PC-3 (cell line): ENCODE data around the gene CELF2. TPM values are rescaled to one million over a fixed set of nuclear protein-coding genes. Genes with fewer than 3 reads are reported as not detected.

Experiments used
- ATAC-seq: fragments of 200-7000 bp; cut with Tn5 transposase; 2 replicates; pipeline ENCODE4 v1.9.1; 2020; ENCODE audit warnings: mild to moderate bottlenecking, moderate library complexity
- BruUV-seq: library from RNA; stranded (reverse); fragments of 400-500 nt; replicated peaks from 2 replicates; lab custom pipeline; 2021; lab: Mats Ljungman, UMichigan
- CTCF ChIA-PET: fragments of 300-600 bp; sonication (Branson Sonifier 250); formaldehyde crosslinking; loops from one replicate; lab custom pipeline; 2022; ENCODE audit warnings: antibody characterized with exemption; lab: Charles Lee
- POLR2A ChIA-PET: fragments of 300-600 bp; sonication (Branson Sonifier 250); formaldehyde crosslinking; loops from one replicate; lab custom pipeline; 2022; ENCODE audit warnings: antibody characterized with exemption; ENCODE audit not compliant: unreplicated experiment; lab: Charles Lee
- DNase-seq: peaks from one replicate; pipeline ENCODE4 v3.0.0-alpha.2; 2015
- H2AFZ ChIP-seq: fragments of 300-600 bp; sonication (generic); 2 replicates; pipeline ENCODE4 v1.6.0; 2016; ENCODE audit warnings: antibody characterized with exemption, low read length
- H3F3A ChIP-seq: fragments of 300-600 bp; sonication (generic); one replicate; pipeline ENCODE4 v1.6.0; 2017; ENCODE audit warnings: antibody characterized with exemption, low read length, control low read depth, mild to moderate bottlenecking; ENCODE audit not compliant: unreplicated experiment
- H3K27ac ChIP-seq: fragments of 300-600 bp; sonication (generic); 2 replicates; pipeline ENCODE4 v1.5.1; 2016; ENCODE audit warnings: mild to moderate bottlenecking, low read length
- H3K27me3 ChIP-seq: fragments of 300-600 bp; sonication (generic); 2 replicates; pipeline ENCODE4 v1.6.1; 2016; ENCODE audit warnings: low read length, mixed read lengths
- H3K36me3 ChIP-seq: fragments of 300-600 bp; sonication (generic); 2 replicates; pipeline ENCODE4 v1.6.1; 2016; ENCODE audit warnings: low read depth, mixed run types, low read length, mixed read lengths
- H3K4me1 ChIP-seq: fragments of 300-600 bp; sonication (generic); 2 replicates; pipeline ENCODE4 v1.5.1; 2016; ENCODE audit warnings: low read length; ENCODE audit not compliant: insufficient read depth
- H3K4me2 ChIP-seq: fragments of 300-600 bp; sonication (generic); 2 replicates; pipeline ENCODE4 v1.6.0; 2016; ENCODE audit warnings: low read length
- H3K4me3 ChIP-seq: fragments of 300-600 bp; sonication (generic); 2 replicates; pipeline ENCODE4 v1.5.1; 2016; ENCODE audit warnings: mild to moderate bottlenecking, low read length, mixed read lengths
- H3K79me2 ChIP-seq: fragments of 300-600 bp; sonication (generic); 2 replicates; pipeline ENCODE4 v1.6.1; 2017; ENCODE audit warnings: low read length, mixed read lengths
- H3K9ac ChIP-seq: fragments of 300-600 bp; sonication (generic); 2 replicates; pipeline ENCODE4 v1.6.0; 2016; ENCODE audit warnings: mild to moderate bottlenecking, low read length
- H3K9me2 ChIP-seq: fragments of 300-600 bp; sonication (generic); replicated peaks from 2 replicates; pipeline ENCODE4 v1.6.1; 2016; ENCODE audit warnings: mixed run types, low read length, mixed read lengths
- H3K9me3 ChIP-seq: fragments of 300-600 bp; sonication (generic); 2 replicates; pipeline ENCODE4 v1.6.1; 2016; ENCODE audit warnings: low read length, mixed read lengths
- H4K20me1 ChIP-seq: fragments of 300-600 bp; sonication (generic); 2 replicates; pipeline ENCODE4 v1.6.1; 2016; ENCODE audit warnings: low read length, mixed read lengths
- EZH2 ChIP-seq: fragments of 300-600 bp; sonication (generic); IDR thresholded peaks from one replicate; pipeline ENCODE4 v1.6.1; 2017; ENCODE audit warnings: antibody characterized with exemption, mild to moderate bottlenecking, low read length; ENCODE audit not compliant: unreplicated experiment
- EZH2phosphoT487 ChIP-seq: fragments of 300-600 bp; sonication (generic); IDR thresholded peaks from 2 replicates; pipeline ENCODE4 v1.6.1; 2018; ENCODE audit warnings: mild to moderate bottlenecking, antibody characterized with exemption, low read length, borderline replicate concordance
- intact Hi-C: fragments of 100-400 bp; cut with micrococcal nuclease; formaldehyde crosslinking; loops from 2 replicates; pipeline ENCODE4 v1.9.0; 2023
- total RNA-seq: library from RNA; depleted of rRNA; stranded (reverse); fragments of >200 nt; gene quantifications from 2 replicates; pipeline ENCODE4 v1.2.3, GENCODE V29; 2014
- TF ChIP-seq, protein P1 (sequence below): fragments of 300-600 bp; sonication (generic); conservative IDR thresholded peaks from 2 replicates; pipeline ENCODE4 v1.5.1; 2017; ENCODE audit warnings: antibody characterized with exemption, low read depth, mild to moderate bottlenecking, low read length

The CELF2 gene
- total RNA-seq, 1 experiment from 2014 or later, result not detected

DNA sequence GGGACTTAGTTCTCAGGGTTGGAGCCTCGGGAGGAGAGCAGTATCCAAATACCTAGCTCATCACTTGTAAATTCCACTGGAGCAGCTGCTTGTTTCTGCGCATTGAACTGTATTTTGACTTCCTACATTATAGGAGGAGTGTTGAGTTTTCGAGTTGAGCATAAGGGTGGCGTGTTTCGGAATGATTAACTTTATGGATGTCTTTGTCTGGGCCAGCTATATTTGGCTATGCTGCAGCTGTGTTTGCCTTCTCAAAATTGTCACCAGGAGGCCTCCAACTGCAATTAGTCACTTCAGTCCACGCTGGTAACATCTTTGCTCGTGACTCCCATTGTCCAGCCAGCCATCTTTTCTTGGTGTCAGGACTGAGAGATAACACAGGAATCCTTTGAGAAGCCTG lies 9.1 kb downstream of the CELF2 start:
- Histone ChIP-seq H3K9me3 (no peaks in the 10 kb centered on the region), H3K4me3 (no peak overlapping the region), H2AFZ (no peak overlapping the region), H3K79me2 (no peaks in the 10 kb centered on the region), H3K9me2 (no peaks in the 10 kb centered on the region), H3K27ac (no peak overlapping the region), H3K4me1 (no peaks in the 10 kb centered on the region), H3F3A (no peaks in the 10 kb centered on the region), H3K4me2 (no peak overlapping the region), H4K20me1 (no peaks in the 10 kb centered on the region), H3K9ac (no peak overlapping the region), H3K36me3 (no peaks in the 10 kb centered on the region), H3K27me3 (0 out of 2 replicates have a peak, but pooled peaks cover 3% of the 10 kb centered on the region)
- ATAC-seq (no peak), DNase-seq (no peak)
- POLR2A ChIA-PET, result no interaction called here
- CTCF ChIA-PET, result no interaction called here
- TF ChIP-seq EZH2 (no peak), EZH2phosphoT487 (no peak)
- TF ChIP-seq, protein P1, sequence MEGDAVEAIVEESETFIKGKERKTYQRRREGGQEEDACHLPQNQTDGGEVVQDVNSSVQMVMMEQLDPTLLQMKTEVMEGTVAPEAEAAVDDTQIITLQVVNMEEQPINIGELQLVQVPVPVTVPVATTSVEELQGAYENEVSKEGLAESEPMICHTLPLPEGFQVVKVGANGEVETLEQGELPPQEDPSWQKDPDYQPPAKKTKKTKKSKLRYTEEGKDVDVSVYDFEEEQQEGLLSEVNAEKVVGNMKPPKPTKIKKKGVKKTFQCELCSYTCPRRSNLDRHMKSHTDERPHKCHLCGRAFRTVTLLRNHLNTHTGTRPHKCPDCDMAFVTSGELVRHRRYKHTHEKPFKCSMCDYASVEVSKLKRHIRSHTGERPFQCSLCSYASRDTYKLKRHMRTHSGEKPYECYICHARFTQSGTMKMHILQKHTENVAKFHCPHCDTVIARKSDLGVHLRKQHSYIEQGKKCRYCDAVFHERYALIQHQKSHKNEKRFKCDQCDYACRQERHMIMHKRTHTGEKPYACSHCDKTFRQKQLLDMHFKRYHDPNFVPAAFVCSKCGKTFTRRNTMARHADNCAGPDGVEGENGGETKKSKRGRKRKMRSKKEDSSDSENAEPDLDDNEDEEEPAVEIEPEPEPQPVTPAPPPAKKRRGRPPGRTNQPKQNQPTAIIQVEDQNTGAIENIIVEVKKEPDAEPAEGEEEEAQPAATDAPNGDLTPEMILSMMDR, result no peak
- no TSS peak for BruUV-seq
- intact Hi-C loops, result no loop called here

DNA sequence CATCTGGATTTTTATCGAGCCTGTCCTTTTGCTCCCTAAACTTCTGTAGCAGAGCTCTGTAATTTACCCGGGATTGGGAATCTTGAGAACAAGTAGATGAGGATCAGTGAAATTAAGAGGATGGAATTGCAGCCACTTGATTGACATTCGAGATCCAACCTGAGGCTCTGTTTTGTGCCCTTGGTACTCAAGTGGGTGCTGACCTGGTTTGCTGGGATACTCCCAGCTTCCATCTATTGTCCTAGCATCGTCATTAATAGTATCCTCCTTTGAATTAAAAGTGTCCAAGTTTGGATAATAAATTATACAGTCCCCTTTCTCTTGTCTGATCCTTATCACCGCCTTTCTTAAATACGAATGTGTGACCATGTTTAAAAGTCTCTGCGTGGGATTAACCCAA lies 17.1 kb downstream of the CELF2 start:
- no peaks in the 10 kb centered on the region for H3K36me3 ChIP-seq
- H2AFZ ChIP-seq, result no peak overlapping the region
- no peak overlapping the region for H3K9ac ChIP-seq
- DNase-seq (no peak), ATAC-seq (no peak)
- H3K79me2 ChIP-seq, result no peaks in the 10 kb centered on the region
- no peaks in the 10 kb centered on the region for H3K9me2 ChIP-seq
- POLR2A ChIA-PET, result no interaction called here
- CTCF ChIA-PET, result no interaction called here
- H3K27me3 ChIP-seq, result no peaks in the 10 kb centered on the region
- no peaks in the 10 kb centered on the region for H3F3A ChIP-seq
- H3K9me3 ChIP-seq, result no peaks in the 10 kb centered on the region
- no peaks in the 10 kb centered on the region for H3K4me1 ChIP-seq
- no peak overlapping the region for H3K4me3 ChIP-seq
- H4K20me1 ChIP-seq, result no peaks in the 10 kb centered on the region
- intact Hi-C loops, result no loop called here
- H3K27ac ChIP-seq, result no peak overlapping the region
- TF ChIP-seq EZH2 (no peak), EZH2phosphoT487 (no peak)
- TF ChIP-seq, protein P1, result no peak
- no TSS peak for BruUV-seq
- H3K4me2 ChIP-seq, result no peak overlapping the region

DNA sequence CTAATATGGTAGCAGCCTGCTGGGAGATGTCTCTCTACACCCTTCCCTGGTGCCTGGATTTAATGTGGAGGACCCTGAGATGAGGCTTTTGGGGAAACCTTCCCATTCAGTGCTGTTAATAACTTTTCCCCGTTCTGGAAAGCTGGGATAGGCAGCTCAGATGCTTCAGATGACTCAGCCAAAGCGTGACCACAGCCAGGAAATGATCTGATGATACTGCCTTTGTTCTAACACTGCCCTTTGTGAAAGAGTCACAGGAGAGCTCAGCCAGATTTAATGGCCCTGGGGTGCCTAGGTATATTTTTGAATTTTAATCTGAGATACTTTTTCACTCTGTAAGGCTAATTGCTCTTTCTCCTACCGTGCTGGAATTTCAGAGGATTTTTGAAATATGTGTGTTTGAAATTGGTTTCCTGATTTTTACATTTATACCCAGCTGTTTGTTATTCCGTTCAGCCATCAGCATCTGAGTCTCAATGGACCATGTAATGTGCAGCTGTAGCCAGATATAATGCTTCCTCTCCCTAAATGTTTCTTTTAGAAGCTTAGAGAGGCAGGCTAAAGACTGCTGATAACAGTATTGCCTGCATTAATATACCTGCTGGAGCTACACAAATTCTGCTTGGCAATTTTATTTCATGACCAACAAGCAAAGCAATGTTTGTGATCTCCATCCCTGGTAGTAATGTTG lies 17.8 kb downstream of the CELF2 start:
- Histone ChIP-seq H3K9ac (no peak overlapping the region), H3K9me3 (no peaks in the 10 kb centered on the region), H3F3A (no peaks in the 10 kb centered on the region), H3K9me2 (no peaks in the 10 kb centered on the region), H2AFZ (no peak overlapping the region), H3K4me1 (no peaks in the 10 kb centered on the region), H3K4me3 (no peak overlapping the region), H4K20me1 (no peaks in the 10 kb centered on the region), H3K27ac (no peak overlapping the region), H3K27me3 (no peaks in the 10 kb centered on the region), H3K36me3 (no peaks in the 10 kb centered on the region), H3K79me2 (no peaks in the 10 kb centered on the region), H3K4me2 (no peak overlapping the region)
- ChIA-PET POLR2A (no interaction called here), CTCF (no interaction called here)
- BruUV-seq, result no TSS peak
- TF ChIP-seq, protein P1, result no peak
- TF ChIP-seq EZH2 (no peak), EZH2phosphoT487 (no peak)
- DNase-seq (peak; percentile 36), ATAC-seq (no peak)
- intact Hi-C loops, result no loop called here
